H9 (cell line): ENCODE data around the gene CHURC1. TPM values are rescaled to one million over a fixed set of nuclear protein-coding genes. Genes with fewer than 3 reads are reported as not detected.
A peak's percentile ranks its signal among the peaks of the same experiment; 100 is the strongest.

ENCODE experiments used
- DNase-seq: peaks from one replicate; pipeline ENCODE4 v3.0.0-alpha.2; 2017
- H2AFZ ChIP-seq: one replicate; pipeline ENCODE4 v1.6.1; 2013; ENCODE audit warnings: mild to moderate bottlenecking, low read length, control low read depth, moderate library complexity
- H2AK5ac ChIP-seq: 2 replicates; pipeline ENCODE4 v1.6.1; 2013; ENCODE audit warnings: low read length, control low read depth, mixed read lengths; ENCODE audit not compliant: insufficient read length
- H2BK120ac ChIP-seq: one replicate; pipeline ENCODE4 v1.6.1; 2013; ENCODE audit warnings: low read depth, mild to moderate bottlenecking, low read length, control low read depth, inconsistent platforms; ENCODE audit not compliant: poor library complexity, severe bottlenecking
- H2BK12ac ChIP-seq: 2 replicates; pipeline ENCODE4 v1.6.1; 2013; ENCODE audit warnings: low read length, control low read depth, mixed read lengths, low read depth; ENCODE audit not compliant: insufficient read length
- H2BK15ac ChIP-seq: 2 replicates; pipeline ENCODE4 v1.6.1; 2013; ENCODE audit warnings: low read depth, low read length, control low read depth
- H2BK20ac ChIP-seq: one replicate; pipeline ENCODE4 v1.6.1; 2013; ENCODE audit warnings: low read depth, mild to moderate bottlenecking, low read length, control low read depth, inconsistent platforms; ENCODE audit not compliant: poor library complexity, severe bottlenecking
- H2BK5ac ChIP-seq: 2 replicates; pipeline ENCODE4 v1.6.1; 2013; ENCODE audit warnings: low read length, control low read depth, mixed read lengths; ENCODE audit not compliant: insufficient read length
- H3K14ac ChIP-seq: 2 replicates; pipeline ENCODE4 v1.6.1; 2013; ENCODE audit warnings: low read length, control low read depth; ENCODE audit not compliant: insufficient read depth
- H3K18ac ChIP-seq: 2 replicates; pipeline ENCODE4 v1.6.1; 2013; ENCODE audit warnings: low read depth, mild to moderate bottlenecking, mixed read lengths, low read length, control low read depth; ENCODE audit not compliant: insufficient read length
- H3K23ac ChIP-seq: 2 replicates; pipeline ENCODE4 v1.6.1; 2013; ENCODE audit warnings: low read length, control low read depth, mixed read lengths, low read depth; ENCODE audit not compliant: insufficient read length
- H3K23me2 ChIP-seq: 2 replicates; pipeline ENCODE4 v1.6.1; 2013; ENCODE audit warnings: low read depth, mild to moderate bottlenecking, mixed read lengths, low read length, control low read depth; ENCODE audit not compliant: insufficient read length, poor library complexity, severe bottlenecking
- H3K27ac ChIP-seq: 2 replicates; pipeline ENCODE4 v1.5.1; 2013; ENCODE audit warnings: low read length, control low read depth, mixed read lengths, low read depth; ENCODE audit not compliant: insufficient read length
- H3K27me3 ChIP-seq: 2 replicates; pipeline ENCODE4 v1.6.1; 2013; ENCODE audit warnings: low read length, control low read depth, inconsistent platforms; ENCODE audit not compliant: insufficient read depth
- H3K4ac ChIP-seq: 2 replicates; pipeline ENCODE4 v1.6.1; 2013; ENCODE audit warnings: low read depth, mild to moderate bottlenecking, control low read depth, inconsistent platforms, low read length, moderate library complexity
- H3K4me1 ChIP-seq: 2 replicates; pipeline ENCODE4 v1.6.1; 2013; ENCODE audit warnings: low read length, control low read depth, inconsistent platforms; ENCODE audit not compliant: insufficient read depth
- H3K4me2 ChIP-seq: 2 replicates; pipeline ENCODE4 v1.6.1; 2013; ENCODE audit warnings: low read length, control low read depth, mixed read lengths; ENCODE audit not compliant: insufficient read length, insufficient read depth
- H3K56ac ChIP-seq: 2 replicates; pipeline ENCODE4 v1.6.1; 2013; ENCODE audit warnings: low read depth, mild to moderate bottlenecking, mixed read lengths, low read length, control low read depth; ENCODE audit not compliant: insufficient read length
- H3K79me1 ChIP-seq: 2 replicates; pipeline ENCODE4 v1.6.1; 2013; ENCODE audit warnings: low read depth, mild to moderate bottlenecking, moderate library complexity, low read length, control low read depth, inconsistent platforms; ENCODE audit not compliant: insufficient read depth, poor library complexity, severe bottlenecking
- H3K79me2 ChIP-seq: 2 replicates; pipeline ENCODE4 v1.6.1; 2013; ENCODE audit warnings: low read length, control low read depth, inconsistent platforms; ENCODE audit not compliant: insufficient read depth
- H3K9ac ChIP-seq: 2 replicates; pipeline ENCODE4 v1.6.1; 2013; ENCODE audit warnings: low read length, control low read depth, mixed read lengths; ENCODE audit not compliant: insufficient read length; ENCODE audit errors: extremely low read depth
- H3K9me3 ChIP-seq: one replicate; pipeline ENCODE4 v1.6.1; 2013; ENCODE audit warnings: low read depth, low read length, inconsistent platforms; ENCODE audit not compliant: control insufficient read depth
- H3T11ph ChIP-seq: one replicate; pipeline ENCODE4 v1.6.1; 2013; ENCODE audit warnings: mild to moderate bottlenecking, low read length, control low read depth, inconsistent platforms
- H4K20me1 ChIP-seq: one replicate; pipeline ENCODE4 v1.6.1; 2013; ENCODE audit not compliant: control insufficient read depth, insufficient read length, insufficient read depth
- H4K5ac ChIP-seq: 2 replicates; pipeline ENCODE4 v1.6.1; 2013; ENCODE audit warnings: low read depth, mild to moderate bottlenecking, mixed read lengths, low read length, control low read depth; ENCODE audit not compliant: insufficient read length
- H4K8ac ChIP-seq: replicated peaks from 2 replicates; pipeline ENCODE4 v1.6.1; 2013; ENCODE audit warnings: low read length, control low read depth, mixed read lengths, low read depth; ENCODE audit not compliant: insufficient read length
- H4K91ac ChIP-seq: 2 replicates; pipeline ENCODE4 v1.6.1; 2013; ENCODE audit warnings: low read depth, mild to moderate bottlenecking, moderate library complexity, mixed read lengths, low read length, control low read depth; ENCODE audit not compliant: insufficient read length
- H3K27ac Mint-ChIP-seq, 3 experiments: 2 replicates in 2 of 3; 3 replicates in 1 of 3; pipeline ENCODE4 v1.8.0; 2020 to 2021; ENCODE audit warnings: mixed read lengths in 3 of 3, mild to moderate bottlenecking in 1 of 3, moderate library complexity in 1 of 3
- H3K27me3 Mint-ChIP-seq: 2 replicates; pipeline ENCODE4 v1.8.0; 2021; ENCODE audit warnings: low read depth, mild to moderate bottlenecking, moderate library complexity, mixed read lengths
- H3K36me3 Mint-ChIP-seq, 3 experiments: 2 replicates in 2 of 3; 3 replicates in 1 of 3; pipeline ENCODE4 v1.8.0; 2020 to 2021; ENCODE audit warnings: low read depth in 3 of 3, mixed read lengths in 3 of 3; ENCODE audit not compliant: insufficient read depth in 1 of 3
- H3K4me1 Mint-ChIP-seq, 2 experiments: 2 replicates each; pipeline ENCODE4 v1.8.0; 2020; ENCODE audit warnings: mixed read lengths in 2 of 2
- H3K4me3 Mint-ChIP-seq, 2 experiments: 2 replicates in 1 of 2; 3 replicates in 1 of 2; pipeline ENCODE4 v1.8.0; 2020 to 2021; ENCODE audit warnings: mild to moderate bottlenecking in 2 of 2, mixed read lengths in 2 of 2, moderate library complexity in 1 of 2
- H3K9me3 Mint-ChIP-seq, 2 experiments: 2 replicates in 1 of 2; 3 replicates in 1 of 2; pipeline ENCODE4 v1.8.0; 2020; ENCODE audit warnings: mild to moderate bottlenecking in 2 of 2, mixed read lengths in 2 of 2, moderate library complexity in 1 of 2
- WGBS: extraction: QIAGEN DNeasy Blood & Tissue Kit; methylation state at CpG from one replicate; pipeline ENCODE4 v1.1.7; 2013; ENCODE audit warnings: missing lambda C conversion rate, low lambda C conversion rate, mixed read lengths; ENCODE audit not compliant: insufficient read length; ENCODE audit errors: extremely low coverage; 5-methylcytosine and 5-hydroxymethylcytosine counted together
- total RNA-seq: library from RNA; stranded (reverse); gene quantifications from 2 replicates; pipeline ENCODE4 v1.2.1, GENCODE V29; 2021
- TF ChIP-seq, protein P1 (sequence below): fragments of 200-600 bp; sonication (generic); conservative IDR thresholded peaks from 3 replicates; pipeline ENCODE4 v1.8.0; 2021; ENCODE audit warnings: antibody characterized with exemption, mild to moderate bottlenecking

CHURC1 gene
- total RNA-seq, 1 experiment from 2014 or later = 58.7 TPM

DNA sequence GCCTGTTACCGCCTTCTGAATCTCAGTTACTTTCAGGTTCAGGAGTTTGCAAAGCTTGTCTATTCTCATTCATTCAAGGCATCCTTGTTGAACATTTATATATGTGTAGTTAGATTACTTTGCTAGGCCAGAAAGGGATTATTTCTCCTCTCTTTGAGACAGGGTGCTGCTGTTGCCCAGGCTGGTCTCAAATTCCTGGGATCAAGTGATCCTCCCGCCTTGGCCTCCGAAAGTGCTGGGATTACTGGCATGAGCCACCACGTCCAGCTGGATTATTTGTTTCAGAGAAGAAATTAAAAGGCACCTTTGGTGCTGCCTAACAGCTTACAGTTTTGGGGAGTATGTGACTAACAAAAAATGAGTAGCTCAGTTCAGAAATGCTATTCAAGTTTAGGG lies 772 bp downstream of the CHURC1 start:
- no peaks in the 10 kb centered on the region for H4K20me1 ChIP-seq
- H3T11ph ChIP-seq = no peak overlapping the region
- H3K9ac ChIP-seq = peak overlapping the region; percentile 92
- no peak overlapping the region for H2AK5ac ChIP-seq
- TF ChIP-seq, protein P1, sequence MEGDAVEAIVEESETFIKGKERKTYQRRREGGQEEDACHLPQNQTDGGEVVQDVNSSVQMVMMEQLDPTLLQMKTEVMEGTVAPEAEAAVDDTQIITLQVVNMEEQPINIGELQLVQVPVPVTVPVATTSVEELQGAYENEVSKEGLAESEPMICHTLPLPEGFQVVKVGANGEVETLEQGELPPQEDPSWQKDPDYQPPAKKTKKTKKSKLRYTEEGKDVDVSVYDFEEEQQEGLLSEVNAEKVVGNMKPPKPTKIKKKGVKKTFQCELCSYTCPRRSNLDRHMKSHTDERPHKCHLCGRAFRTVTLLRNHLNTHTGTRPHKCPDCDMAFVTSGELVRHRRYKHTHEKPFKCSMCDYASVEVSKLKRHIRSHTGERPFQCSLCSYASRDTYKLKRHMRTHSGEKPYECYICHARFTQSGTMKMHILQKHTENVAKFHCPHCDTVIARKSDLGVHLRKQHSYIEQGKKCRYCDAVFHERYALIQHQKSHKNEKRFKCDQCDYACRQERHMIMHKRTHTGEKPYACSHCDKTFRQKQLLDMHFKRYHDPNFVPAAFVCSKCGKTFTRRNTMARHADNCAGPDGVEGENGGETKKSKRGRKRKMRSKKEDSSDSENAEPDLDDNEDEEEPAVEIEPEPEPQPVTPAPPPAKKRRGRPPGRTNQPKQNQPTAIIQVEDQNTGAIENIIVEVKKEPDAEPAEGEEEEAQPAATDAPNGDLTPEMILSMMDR = no peak
- Mint-ChIP-seq H3K4me1 (peaks cover 11 to 19% of the 10 kb centered on the region in 2 experiments), H3K36me3 (peaks cover 0 to 3% (median 0%) of the 10 kb centered on the region in 3 experiments; a peak in 2 of 7 replicates), H3K27me3 (no peaks in the 10 kb centered on the region), H3K27ac (peak overlapping the region; percentile 74 to 98 (median 98); a peak in 6 of 7 replicates), H3K9me3 (no peaks in the 10 kb centered on the region; a peak in 1 of 5 replicates), H3K4me3 (peak overlapping the region; percentile 89 to 91)
- H4K8ac ChIP-seq = no peak overlapping the region
- no peaks in the 10 kb centered on the region for H3K9me3 ChIP-seq
- peaks cover 9% of the 10 kb centered on the region for H3K79me1 ChIP-seq
- no peak overlapping the region for H2BK120ac ChIP-seq
- H3K23me2 ChIP-seq = peaks cover 6% of the 10 kb centered on the region
- no peaks in the 10 kb centered on the region for H3K27me3 ChIP-seq
- H3K79me2 ChIP-seq = peaks cover 6% of the 10 kb centered on the region; the same call in 1 of the 2 replicates
- H3K4me2 ChIP-seq = peak overlapping the region; percentile 89
- H4K91ac ChIP-seq = no peak overlapping the region
- H3K18ac ChIP-seq = peak overlapping the region; percentile 40
- H3K14ac ChIP-seq = no peak overlapping the region; the same call in 1 of the 2 replicates
- peak overlapping the region; percentile 21 for H3K27ac ChIP-seq
- no peak overlapping the region for H2BK12ac ChIP-seq
- H2BK5ac ChIP-seq = no peak overlapping the region
- DNase-seq = no peak
- H3K4me1 ChIP-seq = 0 out of 2 replicates have a peak, but pooled peaks cover 3% of the 10 kb centered on the region
- WGBS = no CpG with 5 or more reads among the region's 4 CpGs
- H3K23ac ChIP-seq = no peak overlapping the region
- H3K56ac ChIP-seq = peak overlapping the region; percentile 53
- no peak overlapping the region for H2BK20ac ChIP-seq
- H2BK15ac ChIP-seq = no peak overlapping the region
- H2AFZ ChIP-seq = no peak overlapping the region
- no peak overlapping the region for H4K5ac ChIP-seq
- H3K4ac ChIP-seq = no peak overlapping the region
